ENCODE results near the gene STK32B.
"Not testable (repeated sequence)": the region's sequence is repeated elsewhere in the genome, so short reads cannot be mapped to it uniquely, and the experiment has no call there.

The STK32B gene

GRCh38 chr4:5266991-5267390 lies 215.7 kb downstream of the STK32B start:
- no peak for DNase-seq (ENCODE audit: low read depth)

DNA sequence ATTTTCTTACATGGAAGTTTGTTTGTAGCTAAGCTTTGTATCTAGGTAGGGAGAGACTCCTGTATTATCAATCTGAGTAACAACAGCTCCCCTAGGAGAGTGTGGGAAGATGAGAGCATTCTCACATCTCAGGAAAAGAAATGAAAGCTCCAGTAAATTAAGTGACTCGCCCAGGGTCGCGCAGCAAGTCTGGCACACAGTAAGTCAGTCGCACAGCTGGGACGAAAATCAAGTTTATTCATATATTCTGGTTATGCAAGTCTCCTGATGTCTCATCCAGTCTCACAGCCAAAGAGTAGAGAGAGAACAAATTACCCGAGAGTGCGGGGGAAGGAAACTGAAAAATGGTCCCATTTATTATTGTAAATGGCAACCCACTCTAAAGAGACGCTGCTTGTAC lies 216.1 kb downstream of the STK32B start:
- DNase-seq (ENCODE audit: low read depth): no peak

GRCh38 chr4:5276475-5277075 lies 225.3 kb downstream of the STK32B start:
- no peak for DNase-seq (ENCODE audit: low read depth)

- no peak for DNase-seq (ENCODE audit: low read depth)
Measured at GRCh38 chr4:5277079-5277478, 225.8 kb downstream of the STK32B start.

DNA sequence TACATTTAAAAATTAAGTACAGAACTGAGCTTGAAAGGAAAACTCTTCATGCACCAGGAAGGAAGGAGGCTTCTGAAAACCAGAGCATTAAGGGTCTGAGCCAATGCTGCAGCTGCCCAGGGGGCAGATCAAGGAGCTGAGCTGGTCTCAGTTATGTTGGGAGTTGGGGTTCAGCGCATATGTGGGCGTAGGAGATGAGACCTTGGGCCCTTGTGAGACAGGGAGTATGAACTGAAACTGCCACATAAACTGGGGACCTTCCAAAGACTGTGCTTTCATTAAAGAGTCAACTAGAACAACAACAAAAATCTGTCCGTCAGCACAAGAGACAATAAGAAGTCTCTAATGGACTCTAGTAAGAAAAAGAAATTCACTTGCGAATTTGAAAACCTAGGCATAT lies 226.9 kb downstream of the STK32B start:
- DNase-seq (ENCODE audit: low read depth): no peak

DNA sequence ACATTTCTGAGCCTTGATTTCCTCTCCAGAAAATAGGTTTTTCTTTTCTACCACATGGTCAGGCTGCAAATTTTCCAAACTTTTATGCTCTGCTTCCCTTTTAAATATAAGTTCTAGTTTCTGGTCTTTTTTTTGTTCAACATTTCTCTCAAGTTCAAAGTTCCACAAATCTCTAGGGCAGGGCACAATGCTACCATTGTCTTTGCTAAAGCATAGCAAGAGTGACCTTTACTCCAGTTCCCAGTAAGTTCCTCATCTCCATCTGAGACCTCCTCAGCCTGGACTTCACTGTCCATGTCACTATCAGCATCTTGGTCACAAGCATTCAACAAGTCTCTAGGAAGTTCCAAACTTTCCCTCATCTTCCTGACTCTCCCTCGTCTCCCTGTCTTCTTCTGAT lies 228.8 kb downstream of the STK32B start:
- DNase-seq (ENCODE audit: low read depth): not testable (repeated sequence)

DNA sequence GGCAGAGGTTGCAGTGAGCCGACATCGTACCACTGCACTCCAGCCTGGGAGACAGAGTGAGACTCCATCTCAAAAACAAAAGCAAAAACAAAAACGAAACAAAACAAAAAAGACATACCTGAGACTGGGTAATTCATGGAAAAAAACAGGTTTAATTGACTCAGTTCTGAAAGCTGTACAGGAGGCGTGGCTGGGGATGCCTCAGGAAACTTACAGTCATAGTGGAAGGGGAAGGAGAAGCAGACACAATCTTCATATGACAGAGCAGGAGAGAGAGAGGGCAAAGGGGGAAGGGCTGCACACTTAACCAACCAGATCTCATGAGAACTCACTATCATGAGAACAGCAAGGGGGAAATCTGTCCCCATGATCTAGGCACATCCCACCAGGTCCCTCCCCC lies 229.5 kb downstream of the STK32B start:
- DNase-seq (ENCODE audit: low read depth): no peak

GRCh38 chr4:5283837-5284236 lies 232.6 kb downstream of the STK32B start:
- no peak for DNase-seq (ENCODE audit: low read depth)

DNA sequence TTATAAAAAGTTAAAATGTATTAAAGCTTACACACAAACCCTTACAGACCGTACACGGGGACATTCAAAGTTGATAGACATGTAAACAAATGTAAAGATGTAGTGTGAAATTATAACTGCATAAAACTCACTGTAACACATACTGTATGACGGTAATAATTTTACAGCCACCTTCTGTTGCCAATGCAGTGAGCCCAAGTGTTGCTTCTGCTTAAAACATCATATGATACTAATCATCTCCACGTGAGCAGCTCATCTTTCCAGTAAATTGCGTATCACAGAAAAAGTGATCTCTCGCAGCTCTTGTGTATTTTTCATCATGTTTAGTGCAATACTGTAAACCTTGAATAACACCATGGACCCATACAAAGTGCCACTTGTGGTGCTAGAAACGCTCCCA lies 233.2 kb downstream of the STK32B start:
- DNase-seq (ENCODE audit: low read depth): no peak

DNA sequence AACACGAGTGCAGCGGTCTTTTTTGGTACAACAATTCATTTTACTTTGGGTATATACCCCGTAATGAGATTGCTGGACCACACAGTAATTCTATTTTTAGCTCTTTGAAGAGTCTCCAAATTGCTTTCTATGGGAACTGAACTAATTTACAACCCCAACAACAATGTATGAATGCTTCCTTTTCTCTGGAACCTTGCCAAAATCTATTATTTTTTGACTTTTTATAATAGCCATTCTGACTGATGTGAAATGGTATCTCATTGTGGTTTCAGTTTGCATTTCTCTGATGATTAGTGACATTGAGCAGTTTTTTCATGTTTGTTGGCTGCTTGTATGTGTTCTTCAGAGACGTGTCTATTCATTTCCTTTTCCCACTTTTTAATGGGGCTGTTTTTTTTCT lies 240.8 kb downstream of the STK32B start:
- DNase-seq (ENCODE audit: low read depth): no peak

GRCh38 chr4:5298000-5298787 lies 246.9 kb downstream of the STK32B start:
- DNase-seq (ENCODE audit: low read depth): not testable (repeated sequence)

GRCh38 chr4:5300283-5300682 lies 249.0 kb downstream of the STK32B start:
- no peak for DNase-seq (ENCODE audit: low read depth)

GRCh38 chr4:5307928-5308327 lies 256.6 kb downstream of the STK32B start:
- no peak for DNase-seq (ENCODE audit: low read depth)

DNA sequence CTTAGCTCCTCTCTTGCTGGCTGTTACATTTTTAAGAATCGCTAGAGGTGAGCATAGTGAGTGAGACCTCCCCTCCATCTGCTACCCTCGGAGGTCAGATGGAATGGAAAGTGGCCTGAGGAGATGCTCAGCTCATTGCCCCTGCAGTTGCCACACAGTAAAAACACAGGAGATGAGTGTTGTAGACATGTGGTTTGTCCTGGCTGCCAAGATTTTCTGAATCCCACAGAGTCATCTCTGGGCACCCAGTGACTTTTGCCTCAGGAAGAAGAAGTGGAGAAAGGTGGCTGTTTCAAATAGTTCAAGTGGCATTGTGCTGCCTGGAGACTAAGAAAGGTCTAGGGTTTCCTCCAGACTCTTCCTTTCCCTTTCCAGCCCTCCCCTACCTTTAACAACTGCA lies 271.0 kb downstream of the STK32B start:
- DNase-seq (ENCODE audit: low read depth): no peak

GRCh38 chr4:5330339-5330989 lies 279.2 kb downstream of the STK32B start:
- no peak for DNase-seq (ENCODE audit: low read depth)

GRCh38 chr4:5337731-5338130 lies 286.5 kb downstream of the STK32B start:
- no peak for DNase-seq (ENCODE audit: low read depth)

DNA sequence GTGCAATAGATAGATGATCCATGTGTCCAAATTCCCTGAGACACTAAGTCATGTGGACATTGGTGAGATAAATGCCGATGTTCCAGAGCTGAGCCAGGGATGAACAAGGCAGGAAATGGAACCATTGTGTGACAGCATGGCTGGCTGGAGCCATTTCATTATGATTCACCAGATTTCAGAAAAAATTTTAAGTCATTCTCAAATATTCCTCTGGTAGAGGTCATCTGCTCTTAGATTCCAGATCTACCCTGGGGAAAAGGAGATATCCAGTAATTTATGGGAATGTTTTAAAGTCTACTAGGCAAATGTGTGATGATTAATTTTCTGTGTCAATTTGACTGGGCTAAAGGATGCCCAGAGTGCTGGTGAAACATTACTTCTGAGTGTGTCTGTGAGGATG lies 287.3 kb downstream of the STK32B start:
- DNase-seq (ENCODE audit: low read depth): no peak

- no peak for DNase-seq (ENCODE audit: low read depth)
Measured at GRCh38 chr4:5340991-5341451, 289.7 kb downstream of the STK32B start.

GRCh38 chr4:5341526-5341925 lies 290.2 kb downstream of the STK32B start:
- DNase-seq (ENCODE audit: low read depth): no peak

DNA sequence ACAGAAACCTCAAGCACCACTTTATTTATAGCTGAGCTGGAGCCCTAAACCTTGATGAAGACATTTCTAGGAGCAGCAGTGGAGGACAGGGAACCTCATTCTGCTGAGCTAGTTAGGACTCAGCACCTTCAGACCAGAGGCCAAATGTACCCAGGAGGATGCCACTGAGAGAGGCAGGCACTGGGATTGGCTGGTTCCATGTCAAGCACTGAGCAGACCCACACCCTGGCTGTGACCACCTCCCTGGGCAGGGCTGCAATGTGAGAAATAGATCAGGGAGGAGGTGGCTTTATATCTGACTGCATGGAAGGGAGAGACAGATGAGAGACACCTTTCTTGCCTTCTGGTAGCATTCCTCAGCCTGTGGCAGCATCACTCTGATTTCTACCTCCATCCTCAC lies 304.6 kb downstream of the STK32B start:
- no peak for DNase-seq (ENCODE audit: low read depth)

GRCh38 chr4:5357870-5358269 lies 306.6 kb downstream of the STK32B start:
- no peak for DNase-seq (ENCODE audit: low read depth)

DNA sequence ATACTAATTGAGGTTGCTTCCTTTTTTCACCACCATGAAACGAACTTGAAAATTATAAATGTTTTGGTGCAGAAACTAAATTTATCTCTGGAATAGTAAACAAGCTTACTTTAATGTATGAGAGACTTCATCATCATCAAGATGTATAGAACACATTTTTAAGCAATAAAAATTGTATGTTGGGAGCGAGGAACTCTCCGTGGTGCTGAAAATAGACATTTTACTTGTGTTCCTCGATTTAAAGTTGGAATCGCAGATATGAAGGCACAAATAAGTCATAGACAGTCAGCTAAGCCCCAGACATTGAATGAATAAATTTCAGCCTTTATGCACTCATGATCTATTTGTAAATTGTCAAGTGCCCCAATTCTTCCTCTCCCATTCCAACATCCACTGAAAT lies 310.7 kb downstream of the STK32B start:
- DNase-seq (ENCODE audit: low read depth): no peak

- DNase-seq (ENCODE audit: low read depth): no peak
Measured at GRCh38 chr4:5364406-5364805, 313.1 kb downstream of the STK32B start.
